HepG2 (cell line): ENCODE data around the gene THSD4. TPM values are rescaled to one million over a fixed set of nuclear protein-coding genes. Genes with fewer than 3 reads are reported as not detected.

ENCODE experiments used
- ATAC-seq: fragments of 200-7000 bp; cut with Tn5 transposase; 3 replicates; pipeline ENCODE4 v1.9.1; 2020; ENCODE audit warnings: mild to moderate bottlenecking, moderate library complexity
- BruUV-seq: library from RNA; stranded (reverse); fragments of 400-500 nt; replicated peaks from 2 replicates; lab custom pipeline; 2021; lab: Mats Ljungman, UMichigan
- CTCF ChIA-PET: fragments of 300-600 bp; formaldehyde crosslinking; extraction: SDS; loops from one replicate; lab custom pipeline; 2021; ENCODE audit warnings: low total read pairs, inconsistent platforms, low intra/inter-chr PET ratio; lab: Yijun Ruan, JAX
- POLR2A ChIA-PET: fragments of 350-600 bp; sonication (Branson Sonifier 250); formaldehyde crosslinking; loops from one replicate; lab custom pipeline; 2020; ENCODE audit warnings: antibody characterized with exemption, inconsistent platforms; lab: Yijun Ruan, JAX
- DNase-seq: peaks from one replicate; pipeline ENCODE4 v3.0.0-alpha.2; 2015; ENCODE audit warnings: low spot score
- FAIRE-seq: peaks from 3 replicates; lab custom pipeline; 2011; peaks lifted over from hg19 to GRCh38; lab: Jason Lieb, UNC
- H2AFZ ChIP-seq: one replicate; pipeline ENCODE4 v1.6.1; 2011; ENCODE audit warnings: low read length, inconsistent platforms
- H3K27ac ChIP-seq: fragments of 300-600 bp; 3 replicates; pipeline ENCODE4 v1.8.0; 2011; ENCODE audit warnings: mixed run types, mild to moderate bottlenecking, mixed read lengths, low read length, inconsistent platforms; ENCODE audit not compliant: insufficient read depth; ENCODE audit errors: extremely low read length
- H3K27me3 ChIP-seq, 2 experiments: fragments of 200-600 bp in 1 of 2; 2 replicates in 1 of 2; 3 replicates in 1 of 2; pipeline versions ENCODE4 v1.6.0 to v1.8.0; 2011; ENCODE audit warnings: low read length in 2 of 2, mild to moderate bottlenecking in 2 of 2, moderate library complexity in 2 of 2, inconsistent platforms in 1 of 2; ENCODE audit not compliant: insufficient read depth in 2 of 2, control insufficient read depth in 1 of 2
- H3K36me3 ChIP-seq, 2 experiments: fragments of 200-600 bp in 1 of 2; replicated peaks in 1 of 2; 2 replicates in 1 of 2; 3 replicates in 1 of 2; pipeline versions ENCODE4 v1.5.1 to v1.8.0; 2011; ENCODE audit warnings: low read length in 2 of 2, inconsistent platforms in 1 of 2; ENCODE audit not compliant: insufficient read depth in 2 of 2, control insufficient read depth in 1 of 2
- H3K4me1 ChIP-seq: 2 replicates; pipeline ENCODE4 v1.5.1; 2012; ENCODE audit warnings: low read length, inconsistent platforms; ENCODE audit not compliant: insufficient read depth
- H3K4me2 ChIP-seq: 2 replicates; pipeline ENCODE4 v1.6.0; 2011; ENCODE audit warnings: low read depth, low read length, inconsistent platforms
- H3K4me3 ChIP-seq, 3 experiments: fragments of 200-600 bp in 1 of 3; sonication (generic), shearing (Covaris generic) in 1 of 3; replicated peaks in 1 of 3; 2 replicates each; pipeline ENCODE4 v1.5.1; 2011 to 2016; ENCODE audit warnings: low read length in 3 of 3, inconsistent platforms in 2 of 3, low read depth in 2 of 3, mild to moderate bottlenecking in 2 of 3, control low read depth in 1 of 3, mixed read lengths in 1 of 3; ENCODE audit not compliant: insufficient read depth in 1 of 3
- H3K79me2 ChIP-seq: one replicate; pipeline ENCODE4 v1.6.1; 2011; ENCODE audit warnings: low read length, inconsistent platforms; ENCODE audit not compliant: insufficient read depth
- H3K9ac ChIP-seq: 2 replicates; pipeline ENCODE4 v1.6.0; 2011; ENCODE audit warnings: mild to moderate bottlenecking, low read depth, low read length, inconsistent platforms; ENCODE audit not compliant: insufficient read depth
- H3K9me3 ChIP-seq: 2 replicates; pipeline ENCODE4 v1.5.1; 2012; ENCODE audit warnings: mild to moderate bottlenecking, low read length
- H4K20me1 ChIP-seq: 2 replicates; pipeline ENCODE4 v1.6.0; 2011; ENCODE audit warnings: inconsistent platforms, mild to moderate bottlenecking, low read length, moderate library complexity; ENCODE audit not compliant: insufficient read depth
- AKAP8 ChIP-seq: sonication (generic); formaldehyde crosslinking; IDR thresholded peaks from 2 replicates; pipeline ENCODE4 v1.5.1; 2020; ENCODE audit warnings: mild to moderate bottlenecking, missing genetic modification reagents
- ATF7 ChIP-seq, 2 experiments: fragments of 450-650 bp in 1 of 2; sonication (generic) in 1 of 2; formaldehyde crosslinking in 1 of 2; IDR thresholded peaks; 2 replicates each; pipeline versions ENCODE4 v1.4.0 to v1.6.1; 2016 to 2020; ENCODE audit warnings: antibody characterized with exemption in 1 of 2, mild to moderate bottlenecking in 1 of 2, missing genetic modification reagents in 1 of 2
- DR1 ChIP-seq: sonication (generic); formaldehyde crosslinking; IDR thresholded peaks from 2 replicates; pipeline ENCODE4 v1.8.0; 2021; ENCODE audit warnings: mild to moderate bottlenecking, missing genetic modification reagents, inconsistent platforms
- HMG20B ChIP-seq: conservative IDR thresholded peaks from 2 replicates; pipeline ENCODE4 v1.6.1; 2016; ENCODE audit warnings: missing genetic modification reagents, missing compliant biosample characterization
- PRPF4 ChIP-seq: fragments of 200-400 bp; formaldehyde crosslinking; IDR thresholded peaks from 2 replicates; pipeline ENCODE4 v1.6.1; 2016; ENCODE audit warnings: low read length, low read depth; ENCODE audit not compliant: poor library complexity, severe bottlenecking
- RFX5 ChIP-seq: IDR thresholded peaks from 2 replicates; pipeline ENCODE4 v1.6.1; 2011; ENCODE audit warnings: low read depth, low read length, improper control_type of control experiment
- ZNF101 ChIP-seq: sonication (generic); formaldehyde crosslinking; IDR thresholded peaks from 2 replicates; pipeline ENCODE4 v1.4.0; 2020; ENCODE audit warnings: mild to moderate bottlenecking, low read depth, missing genetic modification reagents, borderline replicate concordance
- ZNF431 ChIP-seq: sonication (generic); formaldehyde crosslinking; IDR thresholded peaks from 2 replicates; pipeline ENCODE4 v1.9.0; 2022; ENCODE audit warnings: missing genetic modification reagents, low read depth, mild to moderate bottlenecking, borderline replicate concordance
- WGBS: methylation state at CpG from one replicate; pipeline ENCODE4 v1.1.6; 2017; ENCODE audit warnings: low lambda C conversion rate; 5-methylcytosine and 5-hydroxymethylcytosine counted together
- in situ Hi-C: cut with HindIII; loops from 2 replicates; pipeline ENCODE4 v1.10.0; 2017; ENCODE audit warnings: low pct_unique_long_range_greater_than_20kb; ENCODE audit not compliant: extremely low pct_ligation_motif_present
- intact Hi-C: fragments of 100-400 bp; cut with micrococcal nuclease; formaldehyde crosslinking; loops from one replicate; pipeline ENCODE4 v1.10.0; 2022; ENCODE audit not compliant: unreplicated experiment
- polyA plus RNA-seq, 8 experiments: library from polyadenylated mRNA; depleted of rRNA in 3 of 8; stranded (reverse) in 7 of 8; unstranded in 1 of 8; fragments of >200 nt; fragmentation: Illumina TruSeq in 4 of 8; extraction: Trizol in 4 of 8; gene quantifications; 2 replicates each; pipeline versions ENCODE4 v1.2.1 to v1.2.3, GENCODE V29; 2011 to 2016; ENCODE audit warnings: low read depth in 4 of 8, missing spikeins in 1 of 8, mixed read lengths in 1 of 8; ENCODE audit not compliant: insufficient read depth in 1 of 8
- total RNA-seq, 5 experiments: library from RNA; depleted of rRNA; stranded (reverse); fragments of >200 nt; fragmentation: Illumina TruSeq; extraction: Trizol; gene quantifications; 2 replicates each; pipeline ENCODE4 v1.2.3, GENCODE V29; 2016; ENCODE audit warnings: low read depth in 1 of 5
- TF ChIP-seq, protein P1 (sequence below): sonication (generic); formaldehyde crosslinking; IDR thresholded peaks from 2 replicates; pipeline ENCODE4 v1.9.0; 2021; ENCODE audit warnings: mild to moderate bottlenecking, missing genetic modification reagents

THSD4 gene
- total and polyA plus RNA-seq, 2 of the 13 experiments (the other 11 are each of a cell fraction or from before 2014, with no cell fraction given): 0.07 to 0.21 TPM

DNA sequence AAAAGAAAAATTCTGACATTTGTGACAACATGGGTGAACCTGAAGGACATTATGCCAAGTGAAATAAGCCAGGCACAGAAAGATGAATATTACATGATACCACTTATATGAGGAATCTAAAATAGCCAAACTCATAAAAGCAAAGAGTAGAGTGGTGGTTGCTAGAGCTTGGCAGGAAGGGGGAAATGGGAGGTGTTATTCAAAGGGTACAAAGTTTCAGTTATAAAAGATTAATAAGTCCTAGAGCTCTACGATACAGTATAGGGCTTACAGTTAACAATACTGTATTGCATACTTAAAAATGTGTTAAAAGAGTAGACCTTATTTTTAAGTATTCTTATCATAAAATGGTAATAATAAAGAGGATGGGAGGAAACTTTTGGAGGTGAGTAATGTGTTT lies 583.5 kb downstream of the THSD4 start (continued):
- TF ChIP-seq DR1 (CRISPR knock-in tag): no peak

DNA sequence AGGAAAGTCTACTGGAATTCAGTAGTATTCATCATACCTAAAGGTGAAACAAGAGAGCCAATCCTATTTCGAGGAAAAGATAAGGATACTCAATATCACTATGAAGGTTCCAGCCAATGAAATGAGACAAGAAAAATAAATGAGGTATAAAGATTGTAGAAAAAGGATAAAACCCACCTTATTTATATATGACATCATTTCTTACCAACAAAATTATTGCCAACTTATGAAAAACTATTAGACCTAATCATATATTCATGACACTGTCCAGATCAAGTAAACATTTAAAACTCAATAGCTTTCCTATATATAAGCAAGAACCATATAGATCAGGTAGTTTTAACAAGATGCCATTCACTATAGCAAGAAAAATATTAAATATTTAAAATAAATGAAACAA lies 584.7 kb downstream of the THSD4 start:
- no TSS peak for BruUV-seq
- TF ChIP-seq ZNF431 (no peak), PRPF4 (no peak), HMG20B (CRISPR knock-in tag) (no peak), ATF7 (IDR thresholded peaks at IDR 0.05) (peak; percentile 86), ATF7 (CRISPR knock-in tag; IDR thresholded peaks at IDR 0.05) (no peak), RFX5 (no peak), AKAP8 (CRISPR knock-in tag) (no peak), ZNF101 (CRISPR knock-in tag) (no peak)
- TF ChIP-seq, protein P1, sequence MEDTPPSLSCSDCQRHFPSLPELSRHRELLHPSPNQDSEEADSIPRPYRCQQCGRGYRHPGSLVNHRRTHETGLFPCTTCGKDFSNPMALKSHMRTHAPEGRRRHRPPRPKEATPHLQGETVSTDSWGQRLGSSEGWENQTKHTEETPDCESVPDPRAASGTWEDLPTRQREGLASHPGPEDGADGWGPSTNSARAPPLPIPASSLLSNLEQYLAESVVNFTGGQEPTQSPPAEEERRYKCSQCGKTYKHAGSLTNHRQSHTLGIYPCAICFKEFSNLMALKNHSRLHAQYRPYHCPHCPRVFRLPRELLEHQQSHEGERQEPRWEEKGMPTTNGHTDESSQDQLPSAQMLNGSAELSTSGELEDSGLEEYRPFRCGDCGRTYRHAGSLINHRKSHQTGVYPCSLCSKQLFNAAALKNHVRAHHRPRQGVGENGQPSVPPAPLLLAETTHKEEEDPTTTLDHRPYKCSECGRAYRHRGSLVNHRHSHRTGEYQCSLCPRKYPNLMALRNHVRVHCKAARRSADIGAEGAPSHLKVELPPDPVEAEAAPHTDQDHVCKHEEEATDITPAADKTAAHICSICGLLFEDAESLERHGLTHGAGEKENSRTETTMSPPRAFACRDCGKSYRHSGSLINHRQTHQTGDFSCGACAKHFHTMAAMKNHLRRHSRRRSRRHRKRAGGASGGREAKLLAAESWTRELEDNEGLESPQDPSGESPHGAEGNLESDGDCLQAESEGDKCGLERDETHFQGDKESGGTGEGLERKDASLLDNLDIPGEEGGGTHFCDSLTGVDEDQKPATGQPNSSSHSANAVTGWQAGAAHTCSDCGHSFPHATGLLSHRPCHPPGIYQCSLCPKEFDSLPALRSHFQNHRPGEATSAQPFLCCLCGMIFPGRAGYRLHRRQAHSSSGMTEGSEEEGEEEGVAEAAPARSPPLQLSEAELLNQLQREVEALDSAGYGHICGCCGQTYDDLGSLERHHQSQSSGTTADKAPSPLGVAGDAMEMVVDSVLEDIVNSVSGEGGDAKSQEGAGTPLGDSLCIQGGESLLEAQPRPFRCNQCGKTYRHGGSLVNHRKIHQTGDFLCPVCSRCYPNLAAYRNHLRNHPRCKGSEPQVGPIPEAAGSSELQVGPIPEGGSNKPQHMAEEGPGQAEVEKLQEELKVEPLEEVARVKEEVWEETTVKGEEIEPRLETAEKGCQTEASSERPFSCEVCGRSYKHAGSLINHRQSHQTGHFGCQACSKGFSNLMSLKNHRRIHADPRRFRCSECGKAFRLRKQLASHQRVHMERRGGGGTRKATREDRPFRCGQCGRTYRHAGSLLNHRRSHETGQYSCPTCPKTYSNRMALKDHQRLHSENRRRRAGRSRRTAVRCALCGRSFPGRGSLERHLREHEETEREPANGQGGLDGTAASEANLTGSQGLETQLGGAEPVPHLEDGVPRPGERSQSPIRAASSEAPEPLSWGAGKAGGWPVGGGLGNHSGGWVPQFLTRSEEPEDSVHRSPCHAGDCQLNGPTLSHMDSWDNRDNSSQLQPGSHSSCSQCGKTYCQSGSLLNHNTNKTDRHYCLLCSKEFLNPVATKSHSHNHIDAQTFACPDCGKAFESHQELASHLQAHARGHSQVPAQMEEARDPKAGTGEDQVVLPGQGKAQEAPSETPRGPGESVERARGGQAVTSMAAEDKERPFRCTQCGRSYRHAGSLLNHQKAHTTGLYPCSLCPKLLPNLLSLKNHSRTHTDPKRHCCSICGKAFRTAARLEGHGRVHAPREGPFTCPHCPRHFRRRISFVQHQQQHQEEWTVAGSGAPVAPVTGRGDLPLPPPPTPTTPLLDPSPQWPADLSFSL (CRISPR knock-in tag): no peak

More for the DNA sequence above, 584.7 kb downstream of the THSD4 start:
- ATAC-seq: no peak
- DNase-seq: no peak
- no peaks in the 10 kb centered on the region for H4K20me1 ChIP-seq
- FAIRE-seq: no peak
- no peak overlapping the region for H3K9ac ChIP-seq
- no peak overlapping the region for H3K4me3 ChIP-seq
- POLR2A ChIA-PET: no interaction called here
- intact Hi-C loops: no loop called here
- in situ Hi-C loops: no loop called here
- H3K4me1 ChIP-seq: no peaks in the 10 kb centered on the region
- H3K4me2 ChIP-seq: no peak overlapping the region
- no peaks in the 10 kb centered on the region for H3K36me3 ChIP-seq
- WGBS: 5% methylated on average over 1 of the region's 1 CpG
- no peaks in the 10 kb centered on the region for H3K9me3 ChIP-seq
- H3K27me3 ChIP-seq: peaks cover 0 to 11% of the 10 kb centered on the region in 2 experiments; a peak in 3 of 5 replicates
- no peak overlapping the region for H3K27ac ChIP-seq
- H2AFZ ChIP-seq: no peak overlapping the region
- no peaks in the 10 kb centered on the region for H3K79me2 ChIP-seq
- CTCF ChIA-PET: no interaction called here
